HCT116 (cell line): ENCODE results near the gene HSD17B3. TPM values are rescaled to one million over a fixed set of nuclear protein-coding genes. Genes with fewer than 3 reads are reported as not detected.

ENCODE experiments used
- ATAC-seq: fragments of 200-7000 bp; cut with Tn5 transposase; 2 replicates; pipeline ENCODE4 v1.9.1; 2020; ENCODE audit warnings: mild to moderate bottlenecking, moderate library complexity
- BruUV-seq: library from RNA; stranded (reverse); fragments of 400-500 nt; replicated peaks from 2 replicates; lab custom pipeline; 2021; lab: Mats Ljungman, UMichigan
- CTCF ChIA-PET: fragments of 300-600 bp; sonication (Branson Sonifier 250); formaldehyde crosslinking; loops from one replicate; lab custom pipeline; 2021; ENCODE audit warnings: antibody characterized with exemption; lab: Charles Lee
- POLR2A ChIA-PET: fragments of 300-600, 350-600 bp; sonication (Branson Sonifier 250); formaldehyde crosslinking; loops from one replicate; lab custom pipeline; 2021; ENCODE audit warnings: antibody characterized with exemption; lab: Charles Lee
- RAD21 ChIA-PET, 2 experiments: fragments of 300-600 bp; sonication (Branson Sonifier 250); formaldehyde crosslinking; loops; one replicate each; lab custom pipeline; 2023; ENCODE audit warnings: low total read pairs in 2 of 2; ENCODE audit not compliant: uncharacterized antibody in 2 of 2, unreplicated experiment in 2 of 2, low non-redundant PET in 1 of 2; lab: Charles Lee
- DNase-seq: peaks from one replicate; pipeline ENCODE4 v3.0.0-alpha.2; 2010; ENCODE audit warnings: low read depth, low spot score
- H2AFZ ChIP-seq: fragments of 200-600 bp; shearing (Covaris generic), sonication (generic); 2 replicates; pipeline ENCODE4 v1.6.1; 2017; ENCODE audit warnings: low read depth, mixed run types, mixed read lengths, antibody characterized with exemption, low read length; ENCODE audit not compliant: poor library complexity, severe bottlenecking
- H3K27ac ChIP-seq: 2 replicates; pipeline ENCODE4 v1.5.1; 2012; ENCODE audit warnings: low read depth, low read length
- H3K27me3 ChIP-seq: fragments of 200-600 bp; sonication (generic); 2 replicates; pipeline ENCODE4 v1.6.1; 2016; ENCODE audit warnings: mixed run types, low read length, mixed read lengths; ENCODE audit not compliant: insufficient read depth
- H3K36me3 ChIP-seq, 2 experiments: fragments of 200-500 bp in 1 of 2; fragments of 200-600 bp in 1 of 2; sonication (Bioruptor generic) in 1 of 2; sonication (generic) in 1 of 2; 2 replicates each; pipeline versions ENCODE4 v1.5.1 to v1.6.1; 2014 to 2016; ENCODE audit warnings: low read length in 2 of 2, inconsistent platforms in 1 of 2, mixed read lengths in 1 of 2, mixed run types in 1 of 2; ENCODE audit not compliant: insufficient read depth in 2 of 2, control insufficient read depth in 1 of 2
- H3K4me1 ChIP-seq, 2 experiments: fragments of 200-600 bp in 1 of 2; sonication (generic) in 1 of 2; 2 replicates each; pipeline versions ENCODE4 v1.5.1 to v1.6.1; 2012 to 2017; ENCODE audit warnings: low read length in 2 of 2, inconsistent platforms in 1 of 2, mild to moderate bottlenecking in 1 of 2, mixed read lengths in 1 of 2, mixed run types in 1 of 2, moderate library complexity in 1 of 2; ENCODE audit not compliant: insufficient read depth in 2 of 2, control insufficient read depth in 1 of 2
- H3K4me2 ChIP-seq: fragments of 200-600 bp; sonication (generic); 2 replicates; pipeline ENCODE4 v1.6.1; 2017; ENCODE audit warnings: mixed run types, low read length, mixed read lengths
- H3K4me3 ChIP-seq, 2 experiments: fragments of 200-600 bp in 1 of 2; sonication (generic) in 1 of 2; replicated peaks in 1 of 2; 2 replicates each; pipeline ENCODE4 v1.5.1; 2011 to 2016; ENCODE audit warnings: low read length in 2 of 2, control low read depth in 1 of 2, low read depth in 1 of 2, mild to moderate bottlenecking in 1 of 2, mixed read lengths in 1 of 2, mixed run types in 1 of 2
- H3K79me2 ChIP-seq: fragments of 200-600 bp; sonication (generic); 2 replicates; pipeline ENCODE4 v1.6.1; 2017; ENCODE audit warnings: mild to moderate bottlenecking, mixed run types, low read length, moderate library complexity, mixed read lengths; ENCODE audit not compliant: insufficient read depth
- H3K9ac ChIP-seq: fragments of 200-600 bp; sonication (generic); 2 replicates; pipeline ENCODE4 v1.6.1; 2016; ENCODE audit warnings: low read length, mixed read lengths
- H3K9me2 ChIP-seq: fragments of 200-600 bp; sonication (generic), shearing (Covaris generic); 2 replicates; pipeline ENCODE4 v1.6.1; 2017; ENCODE audit warnings: mixed run types, mild to moderate bottlenecking, moderate library complexity; ENCODE audit not compliant: insufficient read depth
- H3K9me3 ChIP-seq, 2 experiments: fragments of 200-500 bp in 1 of 2; fragments of 200-600 bp in 1 of 2; sonication (Bioruptor generic) in 1 of 2; sonication (generic) in 1 of 2; 2 replicates each; pipeline ENCODE4 v1.6.1; 2014 to 2017; ENCODE audit warnings: low read length in 2 of 2, mixed read lengths in 2 of 2, inconsistent platforms in 1 of 2, low read depth in 1 of 2, mild to moderate bottlenecking in 1 of 2, mixed run types in 1 of 2, moderate library complexity in 1 of 2; ENCODE audit not compliant: control insufficient read depth in 1 of 2, insufficient read depth in 1 of 2
- H4K20me1 ChIP-seq: fragments of 200-600 bp; sonication (generic), shearing (Covaris generic); 2 replicates; pipeline ENCODE4 v1.6.1; 2017; ENCODE audit warnings: mixed run types, mild to moderate bottlenecking, moderate library complexity; ENCODE audit not compliant: insufficient read depth
- ATF3 ChIP-seq: IDR thresholded peaks from 2 replicates; pipeline ENCODE4 v1.6.1; 2012
- CEBPB ChIP-seq: IDR thresholded peaks from 2 replicates; pipeline ENCODE4 v1.6.1; 2012; ENCODE audit warnings: low read depth
- CTCF ChIP-seq, 3 experiments: fragments of 200-600 bp in 1 of 3; sonication (generic) in 1 of 3; IDR thresholded peaks in 2 of 3; conservative IDR thresholded peaks in 1 of 3; 2 replicates each; pipeline ENCODE4 v1.5.1; 2012 to 2017; ENCODE audit warnings: low read depth in 2 of 3, low read length in 2 of 3, antibody characterized with exemption in 1 of 3, borderline replicate concordance in 1 of 3, control low read depth in 1 of 3, mild to moderate bottlenecking in 1 of 3, mixed read lengths in 1 of 3, mixed run types in 1 of 3, moderate library complexity in 1 of 3; ENCODE audit not compliant: insufficient read depth in 1 of 3
- EGR1 ChIP-seq: IDR thresholded peaks from 2 replicates; pipeline ENCODE4 v1.6.1; 2012; ENCODE audit warnings: low read depth
- ELF1 ChIP-seq: IDR thresholded peaks from 2 replicates; pipeline ENCODE4 v1.6.1; 2012; ENCODE audit warnings: low read depth, borderline replicate concordance
- EZH2 ChIP-seq: fragments of 200-600 bp; sonication (generic); IDR thresholded peaks from 2 replicates; pipeline ENCODE4 v1.6.1; 2017; ENCODE audit warnings: antibody characterized with exemption, mixed run types
- EZH2phosphoT487 ChIP-seq: fragments of 200-600 bp; IDR thresholded peaks from 2 replicates; pipeline ENCODE4 v1.6.1; 2018; ENCODE audit warnings: antibody characterized with exemption, borderline replicate concordance
- JUND ChIP-seq: IDR thresholded peaks from 2 replicates; pipeline ENCODE4 v1.6.1; 2012
- POLR2A ChIP-seq: IDR thresholded peaks from 2 replicates; pipeline ENCODE4 v1.7.0; 2011; ENCODE audit warnings: borderline replicate concordance; ENCODE audit not compliant: insufficient read depth, insufficient read length; ENCODE audit errors: extremely low read depth
- POLR2AphosphoS5 ChIP-seq: IDR thresholded peaks from 2 replicates; pipeline ENCODE4 v1.6.1; 2011; ENCODE audit warnings: mild to moderate bottlenecking, low read depth, low read length, moderate library complexity
- RAD21 ChIP-seq: IDR thresholded peaks from 2 replicates; pipeline ENCODE4 v1.6.1; 2012; ENCODE audit warnings: low read depth, mild to moderate bottlenecking
- SIN3A ChIP-seq: IDR thresholded peaks from 2 replicates; pipeline ENCODE4 v1.6.1; 2012; ENCODE audit warnings: low read depth
- SP1 ChIP-seq: IDR thresholded peaks from 2 replicates; pipeline ENCODE4 v1.6.1; 2012; ENCODE audit warnings: low read depth
- SRF ChIP-seq: IDR thresholded peaks from 2 replicates; pipeline ENCODE4 v1.6.1; 2012; ENCODE audit warnings: low read depth
- TCF7L2 ChIP-seq: IDR thresholded peaks from 2 replicates; pipeline ENCODE4 v1.7.0; 2011; ENCODE audit warnings: borderline replicate concordance, inconsistent platforms; ENCODE audit not compliant: insufficient read depth, insufficient read length; ENCODE audit errors: extremely low read depth
- YY1 ChIP-seq: IDR thresholded peaks from 2 replicates; pipeline ENCODE4 v1.6.1; 2011; ENCODE audit warnings: low read length, low read depth, moderate library complexity, mild to moderate bottlenecking; ENCODE audit not compliant: insufficient replicate concordance; ENCODE audit errors: extremely low read depth
- ZFX ChIP-seq: fragments of 450-650 bp; IDR thresholded peaks from 2 replicates; pipeline ENCODE4 v1.6.1; 2017
- ZNF274 ChIP-seq: fragments of 200-500 bp; sonication (Bioruptor generic); IDR thresholded peaks from 2 replicates; pipeline ENCODE4 v1.6.1; 2014; ENCODE audit warnings: mild to moderate bottlenecking, low read depth, low read length, inconsistent platforms
- intact Hi-C: fragments of 100-400 bp; cut with micrococcal nuclease; formaldehyde crosslinking; loops from 2 replicates; pipeline ENCODE4 v1.10.0; 2022
- total RNA-seq: library from RNA; stranded (reverse); gene quantifications from one replicate; pipeline ENCODE4 v1.2.1, GENCODE V29; 2021; ENCODE audit not compliant: unreplicated experiment
- TF ChIP-seq, protein P1 (sequence below): IDR thresholded peaks from 2 replicates; pipeline ENCODE4 v1.6.1; 2011; ENCODE audit warnings: mild to moderate bottlenecking, low read length, moderate library complexity; ENCODE audit not compliant: insufficient replicate concordance; ENCODE audit errors: extremely low read depth

HSD17B3 gene
- total RNA-seq, 1 experiment from 2014 or later = 0.37 TPM

DNA sequence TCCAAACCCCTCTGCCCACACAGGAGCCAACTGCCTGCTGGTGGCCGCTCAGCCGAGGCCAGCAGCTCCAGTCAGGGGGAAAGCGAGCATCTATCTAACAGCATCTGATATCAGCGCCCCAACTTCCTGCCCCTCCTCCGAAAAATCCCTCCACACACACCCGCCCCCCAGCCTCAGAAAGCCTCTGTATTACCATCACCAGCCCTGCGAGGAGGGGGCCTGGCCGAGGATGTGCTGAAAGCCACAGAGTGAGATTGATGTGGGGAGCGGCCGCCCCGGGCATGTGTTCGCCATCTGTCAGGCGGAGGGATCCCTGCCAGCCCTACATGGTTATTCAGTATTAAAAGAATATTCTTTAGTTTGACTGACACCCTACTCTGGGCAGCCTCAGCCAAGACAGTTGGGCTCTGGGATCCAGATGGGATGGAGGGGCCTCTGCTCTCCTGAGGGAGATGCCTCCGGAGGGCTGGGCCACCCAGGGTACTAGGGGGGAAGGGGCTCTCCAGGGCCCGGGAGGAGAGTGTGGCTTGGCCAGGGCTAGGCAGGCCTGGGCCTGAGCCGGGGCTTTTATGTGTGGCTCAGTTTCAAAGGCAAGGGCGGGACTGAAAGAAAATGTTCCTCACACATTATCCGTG is 98.0 kb downstream of the HSD17B3 start:
- Histone ChIP-seq H3K36me3 (no peaks in the 10 kb centered on the region), H3K9me2 (no peaks in the 10 kb centered on the region), H3K27ac (no peak overlapping the region), H3K27me3 (no peaks in the 10 kb centered on the region), H2AFZ (no peak overlapping the region), H3K79me2 (no peaks in the 10 kb centered on the region), H3K9me3 (no peaks in the 10 kb centered on the region; a peak in 1 of 4 replicates), H4K20me1 (no peaks in the 10 kb centered on the region), H3K4me1 (no peaks in the 10 kb centered on the region), H3K4me2 (no peak overlapping the region), H3K4me3 (no peak overlapping the region), H3K9ac (no peak overlapping the region)
- POLR2A ChIA-PET = no interaction called here
- no TSS peak for BruUV-seq
- CTCF ChIA-PET = no interaction called here
- TF ChIP-seq YY1 (no peak), EZH2 (no peak), POLR2AphosphoS5 (no peak), POLR2A (no peak), SRF (no peak), TCF7L2 (no peak), JUND (no peak), CTCF (IDR thresholded peaks at IDR 0.05 in 2 of 3, conservative IDR thresholded peaks at IDR 0.05 in 1 of 3; ENCODE audit: borderline replicate concordance in 1 of 3, insufficient read depth in 1 of 3, low read depth in 2 of 3, low read length in 2 of 3) (no peak), RAD21 (no peak), SIN3A (no peak), EZH2phosphoT487 (no peak), ATF3 (no peak), SP1 (no peak), EGR1 (no peak), ZFX (no peak), CEBPB (no peak), ELF1 (no peak), ZNF274 (no peak)
- TF ChIP-seq, protein P1, sequence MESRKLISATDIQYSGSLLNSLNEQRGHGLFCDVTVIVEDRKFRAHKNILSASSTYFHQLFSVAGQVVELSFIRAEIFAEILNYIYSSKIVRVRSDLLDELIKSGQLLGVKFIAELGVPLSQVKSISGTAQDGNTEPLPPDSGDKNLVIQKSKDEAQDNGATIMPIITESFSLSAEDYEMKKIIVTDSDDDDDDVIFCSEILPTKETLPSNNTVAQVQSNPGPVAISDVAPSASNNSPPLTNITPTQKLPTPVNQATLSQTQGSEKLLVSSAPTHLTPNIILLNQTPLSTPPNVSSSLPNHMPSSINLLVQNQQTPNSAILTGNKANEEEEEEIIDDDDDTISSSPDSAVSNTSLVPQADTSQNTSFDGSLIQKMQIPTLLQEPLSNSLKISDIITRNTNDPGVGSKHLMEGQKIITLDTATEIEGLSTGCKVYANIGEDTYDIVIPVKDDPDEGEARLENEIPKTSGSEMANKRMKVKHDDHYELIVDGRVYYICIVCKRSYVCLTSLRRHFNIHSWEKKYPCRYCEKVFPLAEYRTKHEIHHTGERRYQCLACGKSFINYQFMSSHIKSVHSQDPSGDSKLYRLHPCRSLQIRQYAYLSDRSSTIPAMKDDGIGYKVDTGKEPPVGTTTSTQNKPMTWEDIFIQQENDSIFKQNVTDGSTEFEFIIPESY = no peak
- DNase-seq (no peak), ATAC-seq (no peak)
- intact Hi-C loops = no loop called here
- RAD21 ChIA-PET = no interaction called here
